GM12872 (cell line): Measurements from ENCODE around the gene C13orf46.

Experiments used
- CTCF ChIP-seq: IDR thresholded peaks from 3 replicates; pipeline ENCODE4 v1.5.1; 2011; ENCODE audit warnings: low read depth, mild to moderate bottlenecking, low read length, moderate library complexity; ENCODE audit not compliant: insufficient read depth

The C13orf46 gene

DNA sequence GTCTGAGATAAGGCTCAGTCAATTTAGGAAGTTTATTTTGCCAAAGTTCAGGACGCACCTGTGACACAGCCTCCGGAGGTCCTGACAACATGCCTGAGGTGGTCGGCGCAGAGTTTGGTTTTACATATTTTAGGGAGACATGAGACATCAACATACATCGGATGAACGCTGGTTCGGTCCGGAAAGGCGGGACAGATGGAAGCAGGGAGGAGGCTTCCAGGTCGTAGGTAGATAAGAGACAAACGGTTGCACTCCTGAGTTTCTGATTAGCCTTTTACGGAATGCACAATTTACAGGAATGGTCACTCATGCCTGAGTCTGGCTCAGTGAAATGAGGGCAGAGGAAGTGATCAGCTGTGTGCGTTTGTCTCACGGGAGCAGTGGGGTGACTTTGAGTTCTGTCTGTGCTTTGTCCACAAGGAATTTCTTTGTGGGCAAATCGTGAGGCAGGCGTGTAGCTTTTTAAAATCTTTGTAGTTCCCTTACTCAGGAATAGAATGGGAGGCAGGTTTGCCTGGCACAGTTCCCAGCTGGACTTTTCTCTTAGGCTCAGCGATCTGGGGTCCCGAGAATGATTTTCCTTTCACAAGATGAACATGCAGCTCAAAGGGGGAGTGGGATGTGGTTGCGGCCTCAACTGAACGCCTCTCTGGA lies 36.2 kb downstream of the C13orf46 start:
- no peak for TF ChIP-seq CTCF

DNA sequence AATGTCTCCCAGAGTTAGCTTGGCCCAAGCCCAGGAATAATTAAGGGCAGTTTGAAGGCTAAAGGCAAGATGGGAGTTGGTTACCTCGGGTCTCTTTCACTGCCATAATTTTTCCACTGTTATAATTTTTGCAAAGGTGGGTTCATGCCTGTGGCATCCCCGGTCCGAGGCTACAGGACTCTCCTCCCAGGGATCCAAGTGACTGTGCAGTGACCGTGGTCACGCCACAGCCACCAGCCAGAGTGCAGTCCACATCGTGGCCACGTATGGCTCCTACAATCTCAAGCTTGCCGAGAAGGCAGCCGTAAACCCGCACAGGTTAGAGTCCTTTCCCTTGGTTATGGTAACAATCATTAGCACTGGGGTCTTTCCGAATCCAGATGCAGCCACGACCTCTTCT lies 36.8 kb downstream of the C13orf46 start:
- TF ChIP-seq CTCF = no peak

GRCh38 chr13:113936166-113936965 lies 37.5 kb downstream of the C13orf46 start:
- no peak for TF ChIP-seq CTCF

DNA sequence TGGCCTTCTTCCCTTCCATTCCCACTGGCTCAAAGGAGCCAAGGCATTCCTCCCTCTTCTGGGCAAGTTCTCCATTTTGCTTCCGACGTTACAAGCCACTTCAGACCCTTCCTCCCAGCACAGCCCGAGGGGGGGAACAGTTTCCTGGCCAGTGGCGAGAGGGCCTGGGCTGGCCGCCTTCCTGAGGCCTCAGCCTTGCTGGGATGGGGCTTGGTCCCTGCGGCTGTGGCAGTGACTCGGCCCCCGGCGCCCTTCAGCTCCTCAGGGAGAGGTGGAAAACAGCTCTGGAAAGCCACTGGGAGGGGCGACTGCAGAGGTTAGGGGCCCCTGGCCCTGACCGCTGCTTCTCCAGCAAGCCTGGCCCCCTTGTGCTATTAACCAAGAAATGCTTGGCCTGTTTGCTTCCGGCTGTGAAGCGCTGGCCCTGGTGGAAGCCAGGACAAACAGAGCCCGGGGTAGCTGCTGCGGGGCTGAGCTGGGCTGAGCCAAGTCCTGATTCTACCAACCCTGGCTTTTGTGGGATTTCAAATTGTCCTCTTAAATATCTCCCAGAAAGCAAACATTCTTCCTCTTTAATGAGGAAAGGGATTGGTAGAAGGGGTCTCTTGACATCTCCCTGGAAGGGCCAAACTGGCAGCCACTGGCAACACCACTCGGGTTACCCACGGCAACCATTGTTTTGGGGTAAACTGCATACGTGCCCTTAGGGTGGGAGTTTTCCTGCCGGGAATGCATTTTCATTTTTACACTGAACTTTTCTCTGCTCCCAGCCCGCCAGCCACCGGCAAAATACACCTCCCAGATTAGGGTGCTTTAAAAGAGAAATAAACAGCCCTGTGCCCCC lies 38.7 kb downstream of the C13orf46 start:
- TF ChIP-seq CTCF = no peak

DNA sequence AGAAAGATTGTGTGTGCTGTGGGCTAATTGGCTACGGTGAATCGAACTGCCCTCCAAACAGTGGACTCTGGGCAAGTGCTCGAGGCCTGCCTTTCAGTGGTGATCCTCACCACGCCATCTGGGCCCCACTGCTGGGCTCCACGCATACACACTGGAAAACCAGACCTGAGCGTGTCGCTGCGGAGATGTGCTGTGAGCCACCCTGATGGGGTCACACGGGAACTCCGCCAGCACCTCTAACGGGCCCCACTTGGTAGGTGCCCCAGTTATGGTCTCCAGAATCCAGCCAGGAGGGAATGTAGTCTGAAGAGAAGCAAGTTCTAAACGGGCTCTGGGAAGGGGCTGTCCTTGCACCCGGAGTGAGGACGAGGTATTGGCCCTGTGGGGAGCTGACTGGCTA lies 39.3 kb downstream of the C13orf46 start:
- no peak for TF ChIP-seq CTCF

- TF ChIP-seq CTCF = no peak
Observed at GRCh38 chr13:113933901-113934300, 40.0 kb downstream of the C13orf46 start.

- no peak for TF ChIP-seq CTCF
Observed at GRCh38 chr13:113931841-113932459, 41.9 kb downstream of the C13orf46 start.
